Measurements from ENCODE around the gene GABRG3. TPM values are rescaled to one million over a fixed set of nuclear protein-coding genes. Genes with fewer than 3 reads are reported as not detected.

The GABRG3 gene
- total RNA-seq, 1 donor = not detected

GRCh38 chr15:27066446-27066845 lies 95.5 kb downstream of the GABRG3 start:
- no peak for TF ChIP-seq CTCF (IDR thresholded peaks at IDR 0.05; ENCODE audit: insufficient read depth, low read depth, low read length)
- no peak overlapping the region for H3K4me3 ChIP-seq (ENCODE audit: low read depth, low read length)
- no peak for DNase-seq (ENCODE audit: low read depth)

GRCh38 chr15:27067175-27067574 lies 96.2 kb downstream of the GABRG3 start:
- DNase-seq (ENCODE audit: low read depth) = no peak
- no peak for TF ChIP-seq CTCF (IDR thresholded peaks at IDR 0.05; ENCODE audit: insufficient read depth, low read depth, low read length)
- no peak overlapping the region for H3K4me3 ChIP-seq (ENCODE audit: low read depth, low read length)

GRCh38 chr15:27070841-27071240 lies 99.9 kb downstream of the GABRG3 start:
- DNase-seq (ENCODE audit: low read depth) = no peak
- no peak for TF ChIP-seq CTCF (IDR thresholded peaks at IDR 0.05; ENCODE audit: insufficient read depth, low read depth, low read length)
- H3K4me3 ChIP-seq (ENCODE audit: low read depth, low read length) = no peak overlapping the region

- no peak overlapping the region for H3K4me3 ChIP-seq (ENCODE audit: low read depth, low read length)
- no peak for TF ChIP-seq CTCF (IDR thresholded peaks at IDR 0.05; ENCODE audit: insufficient read depth, low read depth, low read length)
- DNase-seq (ENCODE audit: low read depth) = no peak
Observed at GRCh38 chr15:27074179-27074578, 103.2 kb downstream of the GABRG3 start.

- TF ChIP-seq CTCF (IDR thresholded peaks at IDR 0.05; ENCODE audit: insufficient read depth, low read depth, low read length) = no peak
- DNase-seq (ENCODE audit: low read depth) = no peak
- no peak overlapping the region for H3K4me3 ChIP-seq (ENCODE audit: low read depth, low read length)
Observed at GRCh38 chr15:27077790-27078189, 106.8 kb downstream of the GABRG3 start.

- no peak overlapping the region for H3K4me3 ChIP-seq (ENCODE audit: low read depth, low read length)
- no peak for TF ChIP-seq CTCF (IDR thresholded peaks at IDR 0.05; ENCODE audit: insufficient read depth, low read depth, low read length)
- DNase-seq (ENCODE audit: low read depth) = no peak
Observed at GRCh38 chr15:27081676-27082418, 110.9 kb downstream of the GABRG3 start.

GRCh38 chr15:27082526-27082925 lies 111.5 kb downstream of the GABRG3 start:
- no peak overlapping the region for H3K4me3 ChIP-seq (ENCODE audit: low read depth, low read length)
- TF ChIP-seq CTCF (IDR thresholded peaks at IDR 0.05; ENCODE audit: insufficient read depth, low read depth, low read length) = no peak
- no peak for DNase-seq (ENCODE audit: low read depth)
